Progenitor cell of endocrine pancreas (in vitro differentiated cells): ENCODE data around the gene RNF220. TPM values are rescaled to one million over a fixed set of nuclear protein-coding genes. Genes with fewer than 3 reads are reported as not detected.

Source experiments
- DNase-seq: peaks from one replicate; pipeline ENCODE4 v3.0.0; 2021; ENCODE audit warnings: low spot score; ENCODE audit not compliant: unreplicated experiment
- H3K27ac Mint-ChIP-seq: 2 replicates; pipeline ENCODE4 v1.8.0; 2021; ENCODE audit warnings: mild to moderate bottlenecking, moderate library complexity, mixed read lengths
- H3K27me3 Mint-ChIP-seq: 2 replicates; pipeline ENCODE4 v1.8.0; 2021; ENCODE audit warnings: mixed read lengths
- H3K36me3 Mint-ChIP-seq: 2 replicates; pipeline ENCODE4 v1.8.0; 2022; ENCODE audit warnings: mixed read lengths; ENCODE audit not compliant: insufficient read depth
- H3K4me1 Mint-ChIP-seq: 2 replicates; pipeline ENCODE4 v1.8.0; 2021; ENCODE audit warnings: low read depth, mixed read lengths
- H3K4me3 Mint-ChIP-seq: 2 replicates; pipeline ENCODE4 v1.8.0; 2021; ENCODE audit warnings: low read depth, mild to moderate bottlenecking, moderate library complexity, mixed read lengths
- H3K9me3 Mint-ChIP-seq: 2 replicates; pipeline ENCODE4 v1.8.0; 2021; ENCODE audit warnings: low read depth, mixed read lengths
- total RNA-seq: library from RNA; stranded (reverse); gene quantifications from 2 replicates; pipeline ENCODE4 v1.2.1, GENCODE V29; 2021
- TF ChIP-seq, protein P1 (sequence below): fragments of 200-600 bp; sonication (generic); IDR thresholded peaks from one replicate; pipeline ENCODE4 v1.5.0; 2021; ENCODE audit warnings: antibody characterized with exemption, mild to moderate bottlenecking; ENCODE audit not compliant: unreplicated experiment

RNF220 gene
- total RNA-seq, 1 donor from 2014 or later: 85.9 TPM

DNA sequence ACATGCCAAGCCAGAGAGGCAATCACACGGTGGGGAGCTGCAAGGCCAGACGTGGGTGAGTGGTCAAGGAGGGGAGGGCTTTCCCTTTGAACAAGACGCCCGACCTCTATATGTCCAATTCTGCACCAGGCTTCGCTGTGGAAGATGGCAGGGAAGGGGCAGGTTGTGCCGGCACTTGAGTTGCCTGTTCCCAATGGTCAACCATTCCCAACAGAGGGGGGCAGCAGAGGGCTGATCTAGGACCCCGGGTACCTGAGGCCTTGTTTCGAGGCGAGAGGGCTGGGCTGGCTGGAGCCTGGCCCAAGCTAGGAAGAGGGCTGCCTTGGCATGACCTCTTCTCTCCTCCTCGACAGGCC, 204.3 kb downstream of the RNF220 start:
- DNase-seq: peak; percentile 49
- H3K27ac Mint-ChIP-seq: no peak overlapping the region
- TF ChIP-seq, protein P1, sequence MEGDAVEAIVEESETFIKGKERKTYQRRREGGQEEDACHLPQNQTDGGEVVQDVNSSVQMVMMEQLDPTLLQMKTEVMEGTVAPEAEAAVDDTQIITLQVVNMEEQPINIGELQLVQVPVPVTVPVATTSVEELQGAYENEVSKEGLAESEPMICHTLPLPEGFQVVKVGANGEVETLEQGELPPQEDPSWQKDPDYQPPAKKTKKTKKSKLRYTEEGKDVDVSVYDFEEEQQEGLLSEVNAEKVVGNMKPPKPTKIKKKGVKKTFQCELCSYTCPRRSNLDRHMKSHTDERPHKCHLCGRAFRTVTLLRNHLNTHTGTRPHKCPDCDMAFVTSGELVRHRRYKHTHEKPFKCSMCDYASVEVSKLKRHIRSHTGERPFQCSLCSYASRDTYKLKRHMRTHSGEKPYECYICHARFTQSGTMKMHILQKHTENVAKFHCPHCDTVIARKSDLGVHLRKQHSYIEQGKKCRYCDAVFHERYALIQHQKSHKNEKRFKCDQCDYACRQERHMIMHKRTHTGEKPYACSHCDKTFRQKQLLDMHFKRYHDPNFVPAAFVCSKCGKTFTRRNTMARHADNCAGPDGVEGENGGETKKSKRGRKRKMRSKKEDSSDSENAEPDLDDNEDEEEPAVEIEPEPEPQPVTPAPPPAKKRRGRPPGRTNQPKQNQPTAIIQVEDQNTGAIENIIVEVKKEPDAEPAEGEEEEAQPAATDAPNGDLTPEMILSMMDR: peak; percentile 57
- peaks cover 5% of the 10 kb centered on the region for H3K4me1 Mint-ChIP-seq
- no peak overlapping the region for H3K4me3 Mint-ChIP-seq
- H3K9me3 Mint-ChIP-seq: no peaks in the 10 kb centered on the region
- H3K36me3 Mint-ChIP-seq: no peaks in the 10 kb centered on the region
- H3K27me3 Mint-ChIP-seq: peaks cover 48% of the 10 kb centered on the region

GRCh38 chr1:44609768-44610526, 204.9 kb downstream of the RNF220 start:
- no peak overlapping the region for H3K27ac Mint-ChIP-seq
- peaks cover 49% of the 10 kb centered on the region for H3K27me3 Mint-ChIP-seq
- peaks cover 3% of the 10 kb centered on the region for H3K4me1 Mint-ChIP-seq
- H3K9me3 Mint-ChIP-seq: no peaks in the 10 kb centered on the region
- no peak overlapping the region for H3K4me3 Mint-ChIP-seq
- TF ChIP-seq, protein P1: no peak
- H3K36me3 Mint-ChIP-seq: no peaks in the 10 kb centered on the region
- no peak for DNase-seq

- Mint-ChIP-seq H3K4me3 (no peak overlapping the region), H3K27me3 (peaks cover 56% of the 10 kb centered on the region), H3K9me3 (no peaks in the 10 kb centered on the region), H3K36me3 (no peaks in the 10 kb centered on the region), H3K27ac (no peak overlapping the region), H3K4me1 (peaks cover 3% of the 10 kb centered on the region)
- TF ChIP-seq, protein P1: no peak
- no peak for DNase-seq
Measured at GRCh38 chr1:44610527-44611148, 205.6 kb downstream of the RNF220 start.

- Mint-ChIP-seq H3K4me1 (peaks cover 3% of the 10 kb centered on the region), H3K9me3 (no peaks in the 10 kb centered on the region), H3K27ac (no peak overlapping the region), H3K27me3 (peaks cover 62% of the 10 kb centered on the region), H3K4me3 (no peak overlapping the region), H3K36me3 (no peaks in the 10 kb centered on the region)
- TF ChIP-seq, protein P1: no peak
- DNase-seq: no peak
Measured at GRCh38 chr1:44611419-44611818, 206.4 kb downstream of the RNF220 start.

DNA sequence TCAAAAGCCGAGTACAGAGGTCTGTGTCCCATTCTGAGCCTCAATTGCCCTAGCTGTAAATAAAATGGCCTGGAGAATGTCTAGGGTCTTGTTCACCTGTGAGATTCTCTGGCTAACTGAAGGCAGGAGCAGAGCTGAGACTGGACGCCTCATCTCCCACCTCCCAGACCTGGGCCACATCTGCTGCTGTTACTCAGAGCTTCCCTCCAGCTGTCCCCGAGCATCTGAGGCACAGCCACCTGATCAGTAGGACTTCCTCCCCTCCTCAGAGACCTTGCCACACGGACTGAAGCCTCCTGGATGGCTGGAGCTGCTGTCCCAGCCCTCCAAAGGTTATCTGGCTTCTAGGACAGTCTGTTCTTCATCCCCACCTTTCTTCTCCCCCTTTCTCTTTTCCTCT, 206.8 kb downstream of the RNF220 start:
- TF ChIP-seq, protein P1: no peak
- Mint-ChIP-seq H3K27ac (no peak overlapping the region), H3K4me3 (no peak overlapping the region), H3K27me3 (peaks cover 65% of the 10 kb centered on the region), H3K9me3 (no peaks in the 10 kb centered on the region), H3K4me1 (peaks cover 6% of the 10 kb centered on the region), H3K36me3 (no peaks in the 10 kb centered on the region)
- no peak for DNase-seq
